ENCODE results near the gene NKPD1. TPM values are rescaled to one million over a fixed set of nuclear protein-coding genes. Genes with fewer than 3 reads are reported as not detected.

NKPD1 gene
- total and polyA plus RNA-seq, 10 donors: 0.17 to 0.77 (median 0.21) TPM; not detected in 1

- Histone ChIP-seq H3K4me1 (peaks cover 19 to 85% (median 64%) of the 10 kb centered on the region in 6 donors), H3K27ac (peak overlapping the region in 2 of 8 donors; percentile 91 to 93), H3K27me3 (replicated peaks in 1 of 7) (no peaks in the 10 kb centered on the region), H3K36me3 (peaks cover 0 to 24% (median 0%) of the 10 kb centered on the region in 6 donors), H3K9me3 (no peaks in the 10 kb centered on the region), H3K4me3 (peak overlapping the region in 1 of 8 donors; percentile 96)
- DNase-seq: no peak
- 77 to 82% (median 82%) methylated on average over 7 of the region's 7 CpGs for WGBS, 5 donors
- intact Hi-C loops (cut with DNase I; ENCODE audit: low total_unique reads): no loop called here
- TF ChIP-seq POLR2AphosphoS5 (IDR thresholded peaks at IDR 0.05) (no peak), POLR2A (IDR thresholded peaks at IDR 0.05) (no peak), CTCF (IDR thresholded peaks at IDR 0.05 in 8 of 11, conservative IDR thresholded peaks at IDR 0.05 in 3 of 11) (no peak)
Observed at GRCh38 chr19:45180936-45181335, 20.2 kb upstream of the NKPD1 start.

GRCh38 chr19:45179892-45180370 is 19.1 kb upstream of the NKPD1 start:
- peak overlapping the region; percentile 83 to 97 (median 94) for H3K27ac ChIP-seq
- peaks cover 19 to 86% (median 63%) of the 10 kb centered on the region in 6 donors for H3K4me1 ChIP-seq
- no peaks in the 10 kb centered on the region for H3K27me3 ChIP-seq (replicated peaks in 1 of 7)
- peak overlapping the region; percentile 65 to 99 (median 82) for H3K4me3 ChIP-seq
- no peak for TF ChIP-seq POLR2A (IDR thresholded peaks at IDR 0.05)
- no peak for TF ChIP-seq CTCF (IDR thresholded peaks at IDR 0.05 in 8 of 11, conservative IDR thresholded peaks at IDR 0.05 in 3 of 11)
- TF ChIP-seq POLR2AphosphoS5 (IDR thresholded peaks at IDR 0.05): no peak
- DNase-seq: no peak
- H3K9me3 ChIP-seq: no peaks in the 10 kb centered on the region
- intact Hi-C loops (cut with DNase I; ENCODE audit: low total_unique reads): no loop called here
- peaks cover 0 to 24% (median 0%) of the 10 kb centered on the region in 6 donors for H3K36me3 ChIP-seq
- WGBS, 5 donors: 59 to 82% (median 69%) methylated on average over 7 to 9 of the region's 9 CpGs

- peaks cover 19 to 82% (median 59%) of the 10 kb centered on the region in 6 donors for H3K4me1 ChIP-seq
- peaks cover 0 to 24% (median 0%) of the 10 kb centered on the region in 6 donors for H3K36me3 ChIP-seq
- H3K9me3 ChIP-seq: no peaks in the 10 kb centered on the region
- H3K27ac ChIP-seq: peak overlapping the region; percentile 83 to 97 (median 94)
- intact Hi-C loops (cut with DNase I; ENCODE audit: low total_unique reads): no loop called here
- H3K4me3 ChIP-seq: peak overlapping the region; percentile 65 to 99 (median 82)
- peak; percentile 91 for DNase-seq
- TF ChIP-seq POLR2A (IDR thresholded peaks at IDR 0.05): no peak
- no peak for TF ChIP-seq CTCF (IDR thresholded peaks at IDR 0.05 in 8 of 11, conservative IDR thresholded peaks at IDR 0.05 in 3 of 11)
- WGBS, 5 donors: 0 to 5% (median 4%) methylated on average over 19 to 97 of the region's 97 CpGs
- H3K27me3 ChIP-seq (replicated peaks in 1 of 7): no peaks in the 10 kb centered on the region
Observed at GRCh38 chr19:45179072-45179891, 18.5 kb upstream of the NKPD1 start.

All from spleen (tissue), 11 donors.